Subcutaneous abdominal adipose tissue (tissue), 5 donors: ENCODE measurements around the gene L3MBTL2.

Experiments used
- H3K27ac ChIP-seq: one replicate; pipeline ENCODE4 v1.7.0; 2013; ENCODE audit warnings: low read depth, mild to moderate bottlenecking, inconsistent platforms, low read length, moderate library complexity
- H3K27me3 ChIP-seq, 5 donors: one replicate each; pipeline ENCODE4 v1.7.0; 2013; ENCODE audit warnings: low read length in 5 of 5, inconsistent platforms in 1 of 5; ENCODE audit not compliant: control insufficient read depth in 5 of 5, insufficient read depth in 4 of 5
- H3K36me3 ChIP-seq, 5 donors: one replicate each; pipeline ENCODE4 v1.7.0; 2013; ENCODE audit warnings: low read length in 5 of 5; ENCODE audit not compliant: control insufficient read depth in 5 of 5, insufficient read depth in 5 of 5
- H3K4me1 ChIP-seq, 5 donors: one replicate each; pipeline ENCODE4 v1.7.0; 2013; ENCODE audit warnings: low read length in 5 of 5, mild to moderate bottlenecking in 3 of 5, moderate library complexity in 1 of 5; ENCODE audit not compliant: control insufficient read depth in 5 of 5, insufficient read depth in 5 of 5
- H3K4me3 ChIP-seq, 5 donors: one replicate each; pipeline ENCODE4 v1.7.0; 2013; ENCODE audit warnings: low read length in 5 of 5, low read depth in 1 of 5
- H3K9ac ChIP-seq, 5 donors: one replicate each; pipeline ENCODE4 v1.7.0; 2013; ENCODE audit warnings: low read length in 5 of 5, mild to moderate bottlenecking in 4 of 5, moderate library complexity in 3 of 5
- H3K9me3 ChIP-seq, 5 donors: one replicate each; pipeline ENCODE4 v1.7.0; 2013; ENCODE audit warnings: low read length in 5 of 5; ENCODE audit not compliant: control insufficient read depth in 5 of 5
- donor health status: healthy.
- donor health status: healthy.
- donor health status: healthy.
- donor health status: healthy.
- donor health status: healthy.

The L3MBTL2 gene

DNA sequence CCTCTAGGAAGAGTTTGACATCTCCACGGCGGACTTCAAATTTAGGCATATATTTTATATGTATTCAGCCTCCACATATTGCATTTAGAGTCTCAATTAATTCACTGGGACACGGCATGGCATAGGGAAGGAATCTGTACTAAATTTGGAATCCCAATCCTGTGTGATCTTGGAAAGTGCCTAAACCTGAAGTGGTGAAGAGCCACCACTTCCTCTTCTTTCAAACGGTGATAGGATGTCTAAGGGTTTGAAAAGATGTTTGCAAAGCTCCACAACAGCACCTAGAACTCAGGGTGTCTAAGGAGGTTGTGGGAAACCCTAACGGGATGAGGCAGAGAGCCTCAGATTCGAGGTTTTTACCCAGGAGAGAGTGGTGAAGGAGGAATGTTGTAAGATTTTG, 1.0 kb upstream of the L3MBTL2 start:
- Histone ChIP-seq H3K9me3 (no peaks in the 10 kb centered on the region), H3K9ac (no peak overlapping the region), H3K36me3 (peaks cover 0 to 3% (median 0%) of the 10 kb centered on the region in 5 donors), H3K27me3 (no peaks in the 10 kb centered on the region), H3K4me1 (peaks cover 6 to 17% (median 12%) of the 10 kb centered on the region in 5 donors), H3K4me3 (no peak overlapping the region), H3K27ac (no peak overlapping the region)

DNA sequence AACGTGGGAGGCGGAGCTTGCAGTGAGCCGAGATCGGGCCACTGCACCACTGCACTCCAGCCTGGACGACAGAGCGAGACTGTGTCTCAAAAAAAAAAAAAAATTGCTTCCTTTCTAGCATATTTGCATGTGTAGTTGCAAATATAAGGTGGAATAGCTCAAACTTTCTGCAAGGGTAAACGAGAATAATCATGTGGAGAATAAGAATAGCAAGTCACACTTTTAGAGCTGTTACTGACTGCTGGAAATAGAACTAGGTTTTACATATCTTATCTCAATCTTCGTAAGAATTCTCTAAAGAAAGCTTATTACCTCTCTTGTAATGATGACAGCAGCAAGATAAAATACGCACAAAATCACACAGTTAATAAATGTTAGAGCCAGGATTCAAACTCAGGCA, 1.6 kb downstream of the L3MBTL2 start:
- no peaks in the 10 kb centered on the region for H3K9me3 ChIP-seq
- peaks cover 0 to 19% (median 14%) of the 10 kb centered on the region in 5 donors for H3K36me3 ChIP-seq
- no peaks in the 10 kb centered on the region for H3K27me3 ChIP-seq
- no peak overlapping the region for H3K9ac ChIP-seq
- H3K4me3 ChIP-seq: no peak overlapping the region
- H3K4me1 ChIP-seq: peaks cover 6 to 17% (median 12%) of the 10 kb centered on the region in 5 donors
- H3K27ac ChIP-seq: no peak overlapping the region

DNA sequence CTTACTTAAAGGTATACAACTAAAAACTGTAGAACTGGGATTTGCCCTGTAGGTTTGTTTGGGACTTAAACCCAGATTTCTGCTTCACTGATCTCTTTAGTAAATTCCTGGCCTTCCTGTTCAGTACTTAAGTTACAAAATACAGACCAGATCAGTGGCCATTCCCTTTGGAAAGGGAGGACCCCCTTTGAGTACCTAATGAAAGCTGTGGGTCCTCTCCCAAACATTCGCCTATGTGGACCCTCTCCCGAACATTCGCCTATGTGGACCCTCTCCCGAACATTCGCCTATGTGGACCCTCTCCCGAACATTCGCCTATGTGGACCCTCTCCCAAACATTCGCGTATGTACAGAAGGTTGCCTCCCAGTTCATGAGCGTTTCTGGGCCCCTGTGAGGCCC, 10.3 kb downstream of the L3MBTL2 start:
- no peak overlapping the region for H3K9ac ChIP-seq
- peak overlapping the region; percentile 54 for H3K27ac ChIP-seq
- H3K36me3 ChIP-seq: peaks cover 0 to 42% (median 23%) of the 10 kb centered on the region in 5 donors
- H3K4me1 ChIP-seq: peaks cover 5 to 31% (median 29%) of the 10 kb centered on the region in 5 donors
- H3K27me3 ChIP-seq: no peaks in the 10 kb centered on the region
- no peaks in the 10 kb centered on the region for H3K9me3 ChIP-seq
- H3K4me3 ChIP-seq: no peak overlapping the region

DNA sequence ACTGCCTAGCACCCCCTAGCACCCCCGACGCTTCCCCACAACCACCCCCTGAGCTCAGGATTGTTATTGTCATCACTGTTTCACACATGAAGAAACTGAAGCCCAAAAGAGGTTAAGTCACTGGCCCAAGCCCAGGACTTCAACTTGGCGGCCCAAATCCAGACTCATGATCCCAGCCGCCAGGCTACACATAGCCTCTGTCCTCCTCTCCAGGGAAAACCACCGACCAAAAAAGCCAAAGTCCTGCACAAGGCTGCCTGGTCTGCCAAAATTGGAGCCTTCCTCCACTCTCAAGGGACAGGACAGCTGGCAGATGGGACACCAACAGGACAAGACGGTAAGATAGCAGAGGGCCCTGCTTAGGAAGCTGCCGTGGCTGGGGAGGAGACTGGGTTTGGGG, 10.8 kb downstream of the L3MBTL2 start:
- no peaks in the 10 kb centered on the region for H3K27me3 ChIP-seq
- H3K9me3 ChIP-seq: no peaks in the 10 kb centered on the region
- peak overlapping the region in 1 of 5 donors; percentile 17 for H3K4me3 ChIP-seq
- H3K9ac ChIP-seq: peak overlapping the region in 2 of 5 donors; percentile 4 to 11
- peaks cover 0 to 42% (median 24%) of the 10 kb centered on the region in 5 donors for H3K36me3 ChIP-seq
- H3K27ac ChIP-seq: peak overlapping the region; percentile 54
- peaks cover 5 to 31% (median 29%) of the 10 kb centered on the region in 5 donors for H3K4me1 ChIP-seq

DNA sequence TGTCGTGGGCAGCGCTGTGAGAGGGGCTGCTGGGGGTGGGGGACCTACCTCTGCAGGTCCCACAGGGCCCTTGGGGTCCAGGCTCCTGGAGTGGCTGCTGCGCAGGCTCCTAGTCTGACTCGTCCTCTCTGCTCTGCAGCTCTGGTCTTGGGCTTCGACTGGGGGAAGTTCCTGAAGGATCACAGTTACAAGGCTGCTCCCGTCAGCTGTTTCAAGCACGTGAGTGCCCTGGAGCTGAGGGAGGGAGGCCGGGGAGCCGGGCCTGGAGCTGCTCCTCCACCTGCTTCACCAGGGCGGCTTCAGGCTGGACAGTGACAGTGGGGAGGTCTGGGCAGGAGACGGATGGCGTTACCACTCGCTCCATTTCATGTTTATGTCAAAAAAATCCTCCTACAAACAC, 11.9 kb downstream of the L3MBTL2 start:
- Histone ChIP-seq H3K4me3 (peak overlapping the region in 3 of 5 donors; percentile 28 to 47 (median 45)), H3K27me3 (no peaks in the 10 kb centered on the region), H3K9ac (peak overlapping the region in 3 of 5 donors; percentile 46 to 66 (median 56)), H3K4me1 (peaks cover 5 to 31% (median 29%) of the 10 kb centered on the region in 5 donors), H3K36me3 (peaks cover 0 to 45% (median 27%) of the 10 kb centered on the region in 5 donors), H3K27ac (peak overlapping the region; percentile 54), H3K9me3 (no peaks in the 10 kb centered on the region)

DNA sequence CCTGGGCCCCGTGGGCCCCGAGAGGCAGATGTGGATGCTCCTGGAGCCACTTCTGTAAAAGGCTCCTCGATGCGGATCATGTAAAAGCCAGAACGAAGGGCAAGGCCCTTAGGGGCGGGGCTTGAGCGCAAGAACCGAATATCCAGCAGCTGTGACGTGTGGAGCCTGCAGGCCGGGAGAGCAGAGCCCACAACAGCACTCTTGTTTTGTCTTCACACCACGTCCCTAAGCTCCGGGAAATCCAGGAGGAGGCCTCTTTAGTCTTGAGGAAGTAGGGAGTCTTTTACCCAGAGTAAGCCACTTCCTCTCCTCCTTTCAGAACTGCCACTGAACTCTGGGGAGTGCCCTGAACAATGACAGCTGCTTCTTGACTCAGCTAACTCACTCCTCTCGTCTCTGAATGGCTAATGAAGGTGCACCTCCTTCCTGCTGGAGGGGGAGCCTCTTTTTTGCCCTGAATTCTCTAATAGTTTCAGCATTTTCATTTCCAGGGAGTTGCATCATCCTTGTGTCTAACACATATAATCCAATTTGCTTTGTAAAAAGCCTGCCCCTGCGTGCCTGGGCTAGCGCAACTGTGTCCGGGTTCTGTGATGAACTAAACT, 12.5 kb downstream of the L3MBTL2 start:
- H3K9ac ChIP-seq: peak overlapping the region in 3 of 5 donors; percentile 46 to 66 (median 56)
- peak overlapping the region; percentile 54 for H3K27ac ChIP-seq
- H3K36me3 ChIP-seq: peaks cover 0 to 48% (median 30%) of the 10 kb centered on the region in 5 donors
- no peaks in the 10 kb centered on the region for H3K27me3 ChIP-seq
- peaks cover 5 to 32% (median 29%) of the 10 kb centered on the region in 5 donors for H3K4me1 ChIP-seq
- no peaks in the 10 kb centered on the region for H3K9me3 ChIP-seq
- H3K4me3 ChIP-seq: peak overlapping the region in 4 of 5 donors; percentile 28 to 48 (median 46)

DNA sequence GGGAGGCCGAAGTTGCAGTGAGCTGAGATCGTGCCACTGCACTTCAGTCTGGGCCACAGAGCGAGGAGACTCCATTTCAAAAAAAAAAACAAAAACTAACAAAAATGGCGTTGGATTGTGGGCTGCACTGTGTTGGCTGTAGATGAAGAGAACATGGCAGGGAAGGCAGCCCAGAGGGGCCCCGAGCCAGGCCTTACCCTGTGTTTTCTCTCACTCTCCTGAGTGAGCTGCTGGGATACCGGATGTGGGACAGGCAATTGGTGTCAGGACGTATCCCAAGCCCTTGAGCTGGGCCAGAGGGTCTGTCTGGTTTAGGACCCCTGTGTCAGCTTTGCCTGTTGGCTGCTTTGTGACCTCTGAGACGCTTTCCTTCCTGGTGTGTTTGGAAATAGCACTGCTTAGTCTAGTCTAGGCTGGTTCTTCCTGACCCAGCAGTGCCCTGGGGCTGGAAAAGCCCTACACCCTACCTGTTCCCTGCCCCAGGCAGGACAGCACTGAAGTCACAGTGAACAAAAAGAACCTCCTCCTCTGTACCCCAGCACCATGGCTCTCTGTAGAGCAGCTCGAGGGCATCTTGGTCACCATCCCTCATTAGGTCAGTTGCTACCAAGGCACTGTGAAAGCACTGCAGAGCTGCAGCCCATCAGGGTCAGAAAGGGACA, 17.9 kb downstream of the L3MBTL2 start:
- H3K9ac ChIP-seq: no peak overlapping the region
- no peak overlapping the region for H3K27ac ChIP-seq
- no peaks in the 10 kb centered on the region for H3K27me3 ChIP-seq
- H3K4me1 ChIP-seq: peaks cover 0 to 20% (median 18%) of the 10 kb centered on the region in 5 donors
- no peaks in the 10 kb centered on the region for H3K9me3 ChIP-seq
- peaks cover 0 to 82% (median 67%) of the 10 kb centered on the region in 5 donors for H3K36me3 ChIP-seq
- H3K4me3 ChIP-seq: no peak overlapping the region

DNA sequence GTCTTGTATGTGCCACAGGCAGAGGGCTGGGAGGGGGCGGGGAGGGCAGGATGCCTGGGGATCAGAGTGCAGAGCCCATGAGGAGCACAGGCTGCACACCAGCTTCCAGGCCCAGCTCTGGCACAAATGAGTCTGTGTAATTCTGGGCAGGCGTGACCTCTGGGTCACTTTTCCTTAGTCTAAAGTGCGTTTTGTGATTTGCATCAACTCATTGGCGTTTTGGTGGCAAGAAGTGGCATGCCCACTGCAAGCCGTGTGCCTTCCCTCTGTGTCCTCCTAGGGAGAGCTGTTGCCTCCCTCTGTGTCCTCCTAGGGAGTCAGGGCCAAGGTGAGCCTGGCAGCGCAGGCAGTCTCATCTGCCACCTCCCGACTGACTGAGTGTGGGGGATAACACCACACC, 18.4 kb downstream of the L3MBTL2 start:
- Histone ChIP-seq H3K36me3 (peaks cover 0 to 86% (median 72%) of the 10 kb centered on the region in 5 donors), H3K27ac (no peak overlapping the region)

DNA sequence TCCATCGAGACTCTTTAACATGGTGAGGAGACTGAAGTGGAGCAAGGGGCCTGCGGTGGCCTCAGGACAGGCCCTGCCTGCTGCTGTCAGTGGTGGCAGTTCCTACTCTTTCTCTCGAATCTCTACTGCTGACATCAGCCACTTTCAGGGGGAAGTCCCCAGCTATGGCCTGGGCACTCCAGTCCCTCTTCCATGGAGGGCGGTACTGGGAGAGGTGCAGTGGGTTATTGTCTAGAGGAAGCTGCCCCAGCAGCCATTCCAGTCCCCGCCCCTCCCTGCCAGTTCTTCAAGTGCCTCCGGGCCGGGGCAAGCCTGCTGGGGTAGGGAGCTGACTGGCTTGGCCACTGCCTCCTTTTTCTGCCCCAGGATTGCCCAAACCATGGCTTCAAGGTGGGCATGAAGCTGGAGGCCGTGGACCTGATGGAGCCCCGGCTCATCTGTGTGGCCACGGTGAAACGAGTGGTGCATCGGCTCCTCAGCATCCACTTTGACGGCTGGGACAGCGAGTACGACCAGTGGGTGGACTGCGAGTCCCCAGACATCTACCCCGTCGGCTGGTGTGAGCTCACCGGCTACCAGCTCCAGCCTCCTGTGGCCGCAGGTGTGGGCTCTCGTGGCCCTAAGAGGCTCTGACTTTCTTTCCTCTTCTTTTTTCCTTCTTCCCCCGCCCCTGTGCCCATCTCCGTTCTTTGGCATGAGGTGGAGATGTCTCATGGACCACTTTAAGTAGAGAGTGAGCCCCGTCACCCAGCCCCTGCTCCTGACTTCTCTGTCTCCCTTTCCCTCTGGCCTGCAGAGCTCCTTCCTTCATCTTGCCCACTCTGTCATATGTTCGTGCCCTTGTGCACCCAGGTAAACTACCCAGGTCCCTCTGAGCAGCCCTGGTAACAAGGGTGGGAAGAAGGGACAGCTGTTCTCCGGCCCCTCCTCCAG, 21.9 kb downstream of the L3MBTL2 start:
- no peaks in the 10 kb centered on the region for H3K9me3 ChIP-seq
- no peak overlapping the region for H3K4me3 ChIP-seq
- H3K36me3 ChIP-seq: peaks cover 0 to 87% (median 59%) of the 10 kb centered on the region in 5 donors
- H3K27me3 ChIP-seq: no peaks in the 10 kb centered on the region
- no peak overlapping the region for H3K27ac ChIP-seq
- peak overlapping the region in 1 of 5 donors; percentile 14 for H3K9ac ChIP-seq
- peaks cover 0 to 29% (median 22%) of the 10 kb centered on the region in 5 donors for H3K4me1 ChIP-seq

More for the DNA sequence above, 18.4 kb downstream of the L3MBTL2 start:
- peaks cover 0 to 15% (median 13%) of the 10 kb centered on the region in 5 donors for H3K4me1 ChIP-seq
- H3K27me3 ChIP-seq: no peaks in the 10 kb centered on the region
- H3K9me3 ChIP-seq: no peaks in the 10 kb centered on the region
- H3K9ac ChIP-seq: no peak overlapping the region
- no peak overlapping the region for H3K4me3 ChIP-seq
